OCI-M1 (cell line): ENCODE results near the gene IQCB1.
"Not testable (repeated sequence)": the region's sequence is repeated elsewhere in the genome, so short reads cannot be mapped to it uniquely, and the experiment has no call there.

Source experiments
- DNase-seq: peaks from one replicate; lab custom pipeline; 2025; lab: John Stamatoyannopoulos, UW

IQCB1 gene

GRCh38 chr3:121748680-121749275, 86.1 kb downstream of the IQCB1 start:
- peak; percentile 54 for DNase-seq

DNA sequence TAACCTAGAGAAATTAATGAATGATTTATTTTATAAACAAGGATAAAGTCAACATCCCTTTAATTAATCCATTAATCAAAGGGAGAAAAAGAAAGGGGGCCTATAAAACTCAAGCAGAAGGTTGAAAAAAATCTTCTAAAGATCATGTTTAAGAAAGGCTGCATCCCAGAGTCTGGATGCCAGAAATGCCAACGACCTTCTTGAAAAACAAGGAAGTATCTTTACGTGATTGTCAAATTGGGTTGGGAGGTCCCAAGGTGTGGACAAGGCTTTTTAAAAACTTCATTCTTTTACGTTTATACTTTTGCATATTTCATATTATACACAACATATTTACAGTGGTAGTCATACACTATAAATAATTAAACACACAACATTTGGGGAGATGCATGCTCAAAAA, 86.9 kb downstream of the IQCB1 start:
- DNase-seq, result no peak

GRCh38 chr3:121743106-121743505, 91.8 kb downstream of the IQCB1 start:
- not testable (repeated sequence) for DNase-seq

DNA sequence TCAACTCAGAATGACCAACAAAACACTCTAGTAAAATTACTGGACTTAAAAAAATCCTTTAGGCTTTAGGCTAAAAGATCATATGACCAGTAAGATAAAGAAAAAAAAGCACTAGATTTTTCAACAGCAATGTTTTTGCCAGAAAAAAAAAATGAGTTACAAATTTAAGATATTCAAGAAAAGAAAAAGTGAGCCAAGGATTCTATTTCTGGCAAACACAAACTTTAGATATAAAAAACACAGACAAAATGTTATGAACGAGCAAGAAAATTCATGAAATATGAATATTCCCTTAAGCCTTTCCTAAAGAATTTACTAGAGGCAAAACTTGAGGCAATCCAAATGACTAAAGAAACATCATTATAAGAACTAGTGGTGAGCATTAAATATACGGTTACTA, 94.0 kb downstream of the IQCB1 start:
- DNase-seq, result no peak

DNA sequence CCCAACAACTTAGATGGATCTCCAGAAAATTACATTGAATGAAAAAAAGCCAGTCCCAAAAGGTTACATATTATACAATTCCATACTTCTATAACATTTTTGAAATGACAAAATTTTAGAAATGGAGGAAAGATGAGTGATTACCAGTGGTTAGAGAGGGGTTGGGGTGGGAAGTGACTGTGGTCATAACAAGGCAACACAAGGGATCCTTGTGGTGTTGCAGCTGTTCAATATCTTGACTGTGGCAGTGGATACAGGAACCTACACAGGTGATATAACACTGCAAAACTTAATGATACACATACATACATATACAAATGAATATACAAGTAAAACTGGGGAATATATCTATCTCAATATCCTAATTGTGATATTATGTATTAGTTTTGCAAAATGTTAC, 95.0 kb downstream of the IQCB1 start:
- no peak for DNase-seq

DNA sequence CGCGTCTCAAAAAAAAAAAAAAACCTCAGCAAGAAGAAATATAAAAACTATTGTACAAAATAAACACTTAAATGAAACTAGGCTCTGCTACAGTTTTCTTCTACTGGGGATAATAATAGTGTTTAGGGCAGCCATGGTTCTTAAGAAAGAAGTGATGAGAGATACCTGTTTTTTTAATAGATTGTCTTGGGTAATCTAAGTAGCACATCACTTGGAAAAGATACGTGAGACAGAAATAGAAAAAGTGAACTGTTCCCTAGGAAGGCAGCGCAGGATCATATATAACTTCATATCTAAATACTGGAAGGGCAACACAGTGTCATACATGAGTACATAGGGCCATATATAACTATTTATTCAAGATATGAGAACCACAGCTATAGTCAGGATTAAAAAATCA, 97.2 kb downstream of the IQCB1 start:
- DNase-seq, result no peak

GRCh38 chr3:121736112-121736511, 98.7 kb downstream of the IQCB1 start:
- DNase-seq, result no peak

- DNase-seq, result no peak
Measured at GRCh38 chr3:121735047-121735696, 99.7 kb downstream of the IQCB1 start.

DNA sequence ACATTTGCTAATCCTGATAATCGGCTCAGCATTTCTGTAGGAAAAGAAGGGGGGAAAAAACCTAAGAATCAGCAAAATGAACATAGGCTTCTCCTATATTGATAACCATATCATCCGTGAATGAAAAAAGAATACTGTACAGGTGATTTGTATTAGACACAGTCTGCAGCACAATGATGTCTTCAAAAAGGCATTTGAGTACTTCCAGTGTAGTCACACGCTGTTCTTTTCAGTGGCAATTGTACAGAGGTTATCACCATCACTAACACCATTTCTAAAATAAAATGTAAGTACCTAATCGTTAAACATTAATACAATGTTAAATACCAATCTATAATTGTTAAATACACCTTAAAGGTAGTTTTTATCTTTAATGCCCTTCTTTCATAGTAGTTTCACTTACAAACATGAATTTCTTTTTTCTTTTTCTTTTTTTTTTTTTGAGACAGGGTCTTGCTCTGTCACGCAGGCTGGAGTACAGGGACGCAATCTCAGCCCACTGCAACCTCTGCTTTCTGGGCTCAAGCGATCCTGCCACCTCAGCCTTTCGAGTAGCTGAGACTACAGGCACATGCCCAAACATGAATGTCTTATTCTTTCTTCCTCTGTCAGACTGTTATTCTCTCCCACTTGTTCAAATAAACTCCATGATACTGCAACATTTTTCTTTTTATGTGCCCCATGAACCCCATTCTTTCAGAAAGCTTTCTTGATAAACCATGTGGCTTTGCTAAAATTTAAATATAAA, 103.7 kb downstream of the IQCB1 start:
- DNase-seq, result no peak

- peak; percentile 95 for DNase-seq
Measured at GRCh38 chr3:121724130-121724529, 110.7 kb downstream of the IQCB1 start.

DNA sequence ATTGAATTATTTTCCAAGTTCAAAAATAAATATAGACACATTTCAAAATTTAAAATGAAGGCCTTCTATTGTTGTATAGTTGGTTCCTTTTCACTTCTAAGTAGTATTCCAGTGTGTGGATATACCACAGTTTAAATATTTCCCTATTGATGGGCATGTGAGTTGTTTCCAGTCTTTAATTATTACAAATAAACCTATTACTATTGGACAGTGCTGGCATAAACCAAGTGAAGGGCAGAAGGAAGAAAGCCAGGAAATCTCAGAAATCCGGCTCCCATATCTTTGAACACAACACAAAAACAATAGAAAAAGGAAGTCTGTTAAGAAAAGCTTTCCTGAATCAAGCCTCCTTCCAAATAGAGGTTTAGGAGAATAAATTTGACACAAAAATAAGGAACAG, 111.4 kb downstream of the IQCB1 start:
- no peak for DNase-seq

GRCh38 chr3:121722411-121722810, 112.4 kb downstream of the IQCB1 start:
- peak; percentile 46 for DNase-seq

GRCh38 chr3:121720163-121720562, 114.7 kb downstream of the IQCB1 start:
- no peak for DNase-seq
